Forelimb muscle (tissue), 1 donor: ENCODE results near the gene TBC1D22A. TPM values are rescaled to one million over a fixed set of nuclear protein-coding genes. Genes with fewer than 3 reads are reported as not detected.

ENCODE experiments used
- DNase-seq: peaks from one replicate; pipeline ENCODE4 v3.0.0-alpha.2; 2013; ENCODE audit warnings: low read depth
- polyA plus RNA-seq: library from polyadenylated mRNA; unstranded; fragments of 120-200 nt; gene quantifications from one replicate; pipeline ENCODE4 v1.2.1, GENCODE V29; 2013; ENCODE audit not compliant: insufficient read length

Gene TBC1D22A
- polyA plus RNA-seq, 1 donor, result 14.2 TPM

DNA sequence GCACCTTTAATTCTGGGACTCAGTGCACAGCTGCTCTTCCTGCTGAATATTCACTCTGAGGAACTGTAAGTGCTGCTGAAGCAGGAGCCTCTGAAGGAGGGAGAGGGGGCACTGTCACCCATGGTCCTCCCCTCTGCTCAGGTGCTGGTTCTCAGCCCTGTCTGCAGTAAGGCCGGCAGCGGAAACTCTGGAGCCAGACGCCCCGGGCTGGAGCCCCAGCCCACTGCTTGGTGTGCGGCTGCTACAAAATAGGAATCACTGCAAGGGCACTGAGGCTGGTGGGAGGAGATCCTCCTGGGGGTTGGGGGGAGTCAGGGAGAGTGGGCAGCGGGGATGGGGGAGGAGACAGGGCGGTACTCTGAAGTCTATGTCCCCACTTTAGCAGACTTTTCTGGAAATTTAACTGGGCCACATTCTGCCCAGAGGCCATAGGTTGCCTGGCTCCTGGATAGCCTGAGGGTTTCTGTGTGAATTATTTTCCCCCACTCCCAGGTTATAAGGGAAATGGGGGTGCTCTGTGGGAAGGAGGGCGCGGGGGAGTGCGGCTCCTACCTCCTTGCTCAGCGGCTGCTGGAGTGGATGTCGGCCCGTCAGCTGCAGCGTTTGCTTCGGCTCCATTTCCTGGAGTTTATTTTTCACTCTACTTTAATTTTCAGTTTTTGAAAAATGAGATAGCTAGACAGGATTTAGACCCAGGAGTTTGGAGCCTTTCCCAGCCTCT, 33.6 kb downstream of the TBC1D22A start:
- DNase-seq, result no peak

DNA sequence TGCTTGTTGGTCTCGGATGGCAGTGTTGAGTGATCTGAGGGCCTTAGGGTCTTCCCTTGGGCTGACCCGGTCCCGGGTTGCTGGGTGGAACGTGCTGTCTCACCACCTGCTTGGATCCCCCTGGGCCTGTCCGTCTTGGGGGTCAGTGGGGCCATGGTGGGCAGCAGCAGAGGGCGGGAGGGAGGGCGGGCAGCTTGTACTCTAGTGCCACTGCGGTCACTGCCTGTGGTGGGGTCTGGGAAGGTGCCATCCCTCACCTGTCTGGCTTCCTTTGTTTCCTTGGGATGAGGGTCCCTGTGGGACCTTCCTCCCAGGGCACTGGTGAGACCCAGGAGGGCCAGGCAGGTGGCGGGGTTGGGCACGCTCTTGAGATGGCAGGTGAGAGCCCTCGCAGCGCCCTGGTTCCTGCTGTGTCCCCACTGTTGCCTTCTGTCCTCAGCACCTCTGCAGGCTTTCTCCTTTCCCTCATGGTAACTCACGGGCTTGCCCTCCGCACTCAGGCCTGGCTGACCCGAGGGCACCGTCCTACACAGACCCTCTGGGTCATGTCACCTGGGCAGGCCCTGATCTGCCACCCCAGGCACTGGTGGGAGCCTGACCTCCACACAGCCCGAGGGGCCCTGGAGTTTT, 34.2 kb downstream of the TBC1D22A start:
- no peak for DNase-seq

DNA sequence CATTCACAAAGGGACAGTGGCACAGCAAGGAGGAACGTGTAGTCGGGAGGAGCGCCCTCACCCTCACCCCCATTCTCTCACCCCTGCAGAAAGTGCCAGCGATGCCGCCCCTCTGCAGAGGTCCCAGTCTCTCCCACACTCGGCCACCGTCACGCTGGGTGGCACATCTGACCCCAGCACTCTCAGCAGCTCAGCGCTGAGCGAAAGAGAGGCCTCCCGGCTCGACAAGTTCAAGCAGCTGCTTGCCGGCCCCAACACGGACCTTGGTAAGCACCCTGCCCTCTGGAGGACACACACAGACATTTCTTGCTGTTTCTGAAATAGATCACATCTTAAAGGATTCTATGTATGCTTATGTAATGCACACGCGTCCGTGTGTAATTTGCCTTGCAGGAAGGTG, 34.9 kb downstream of the TBC1D22A start:
- DNase-seq, result no peak

DNA sequence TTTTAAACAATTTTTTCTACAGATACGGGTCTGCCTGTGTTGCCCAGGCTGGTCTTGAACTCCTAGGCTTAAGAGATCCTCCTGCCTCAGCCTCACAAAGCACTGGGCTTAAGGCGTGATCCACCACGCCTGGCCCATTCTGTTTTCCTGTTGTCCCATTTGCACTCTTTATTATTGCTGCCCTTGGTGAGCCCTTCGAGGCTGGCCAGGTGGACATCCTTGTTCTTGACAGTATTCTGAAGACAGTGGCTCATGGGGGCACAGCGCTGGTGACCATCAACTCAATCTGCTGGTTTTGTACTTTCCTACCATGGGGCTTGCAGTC, 35.6 kb downstream of the TBC1D22A start:
- DNase-seq, result no peak

DNA sequence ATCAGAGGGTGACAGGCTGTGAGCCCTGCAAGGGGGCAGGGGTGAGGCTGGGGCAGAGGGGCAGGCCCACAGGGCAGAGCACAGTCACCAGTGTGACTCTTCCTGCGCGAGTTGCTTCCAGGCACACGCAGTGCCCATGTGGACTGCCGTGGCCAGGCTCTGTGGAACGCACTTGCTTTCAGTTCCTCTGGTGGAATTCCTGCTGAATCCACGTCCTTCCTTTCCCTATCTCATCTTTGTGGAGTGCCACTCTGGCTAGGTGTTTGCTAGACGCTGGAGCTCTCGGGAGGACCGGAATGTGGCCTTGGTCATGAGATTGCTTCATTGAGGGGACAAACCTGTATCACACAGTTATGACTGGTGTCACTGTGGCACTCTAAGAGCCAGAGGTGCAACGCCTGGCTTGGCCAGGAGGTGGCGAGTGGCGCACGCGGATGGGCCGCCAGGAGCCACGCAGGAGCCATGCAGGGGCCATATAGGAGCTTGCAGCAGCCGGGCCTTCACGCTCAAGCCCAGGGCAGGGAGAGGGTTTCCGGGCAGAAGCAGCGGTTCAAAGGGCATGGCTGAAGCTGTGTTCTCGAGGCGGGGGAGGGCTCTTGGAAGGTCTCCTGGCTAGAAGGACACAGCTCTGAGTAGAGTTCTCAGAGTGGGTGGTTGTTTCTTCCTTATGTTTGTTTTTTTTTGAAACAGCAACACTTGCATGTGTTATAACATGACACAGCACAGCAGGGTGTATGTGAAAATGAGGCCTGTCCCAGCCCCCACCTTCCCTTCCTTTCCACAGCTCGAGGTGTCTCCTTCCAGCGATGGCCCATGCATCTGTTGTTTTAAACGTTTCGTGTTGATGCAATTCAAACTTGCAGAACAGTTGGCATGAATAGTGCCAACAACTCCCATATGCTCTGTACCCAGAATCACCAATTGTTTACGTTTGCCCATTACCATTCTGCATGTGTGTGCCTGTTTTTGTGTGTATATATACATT, 36.2 kb downstream of the TBC1D22A start:
- DNase-seq, result no peak

DNA sequence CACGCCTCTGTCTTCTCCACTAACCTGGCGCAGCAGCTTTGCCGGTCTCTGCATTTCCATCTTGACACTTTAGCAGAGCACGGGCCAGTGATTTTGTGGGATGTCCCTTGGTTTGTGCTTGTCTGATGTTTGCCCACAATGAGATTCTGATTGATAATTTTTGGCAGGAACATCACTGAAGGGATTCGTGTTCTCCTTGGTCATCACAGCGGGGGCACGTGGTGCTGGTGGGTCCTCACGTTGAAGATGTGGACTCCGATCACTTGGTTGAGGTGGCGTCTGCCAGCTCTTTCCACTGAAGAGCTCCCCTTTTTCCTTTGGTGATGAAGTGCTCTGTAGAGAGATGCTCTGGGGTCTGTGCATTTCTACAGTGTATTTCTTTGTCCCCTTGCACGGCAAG, 37.2 kb downstream of the TBC1D22A start:
- DNase-seq, result no peak

DNA sequence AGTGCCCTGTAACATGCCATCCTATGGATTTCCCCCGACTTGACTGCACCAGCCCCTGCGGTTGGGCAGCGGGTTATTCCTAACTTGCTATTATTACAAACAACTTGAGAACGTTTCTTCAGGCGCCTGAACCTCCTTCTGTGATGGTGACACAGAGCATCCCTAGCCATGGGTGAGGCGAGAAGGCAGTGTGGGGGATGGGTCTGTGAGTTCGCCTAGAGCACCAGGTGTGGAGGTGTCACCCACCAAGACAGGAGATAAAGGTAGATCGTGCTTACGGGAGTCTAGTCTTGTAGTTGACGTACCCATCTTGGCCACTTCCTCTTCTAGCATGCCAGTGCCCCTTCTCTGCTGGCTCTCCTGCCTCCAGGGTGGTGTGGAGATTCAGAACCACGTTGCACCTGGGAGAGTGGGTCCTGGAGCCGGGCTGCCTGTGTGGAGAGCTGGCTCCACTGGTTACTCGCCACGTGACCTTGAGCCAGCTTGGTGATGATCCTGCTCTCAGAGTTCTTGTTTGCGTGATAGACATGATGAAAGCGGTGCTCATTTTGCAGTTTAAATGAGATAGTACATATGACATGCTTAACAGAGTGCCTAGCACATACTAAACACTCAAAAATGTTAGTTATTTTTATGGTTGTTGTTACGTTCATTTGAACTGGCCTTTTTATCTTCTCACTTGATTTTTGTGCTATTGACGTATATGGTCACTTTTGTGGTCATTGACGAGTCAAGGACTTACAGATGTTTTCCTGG, 37.8 kb downstream of the TBC1D22A start:
- DNase-seq, result no peak

DNA sequence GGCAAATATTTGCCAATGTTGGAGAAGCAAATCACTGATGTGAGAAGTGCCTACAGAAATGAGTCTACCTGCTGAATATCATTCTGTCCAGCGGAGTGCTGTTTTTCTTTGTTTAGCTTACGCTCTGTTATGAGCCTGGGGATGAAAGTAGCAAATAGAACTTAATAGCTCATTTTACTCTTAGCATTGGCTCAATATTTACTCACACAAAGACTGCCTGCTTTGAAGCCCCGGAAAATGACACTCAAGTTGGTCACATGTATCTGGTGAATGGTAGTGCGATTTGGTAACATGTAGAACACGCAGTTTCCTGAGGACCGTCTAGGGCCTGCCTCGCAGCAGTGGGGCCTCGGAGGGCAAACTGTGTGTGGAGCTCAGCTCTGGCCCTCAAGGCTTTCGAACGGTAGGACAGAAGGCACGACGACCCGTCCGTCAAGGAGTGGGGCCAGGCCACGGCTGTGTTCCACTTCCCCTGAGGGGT, 38.9 kb downstream of the TBC1D22A start:
- DNase-seq, result no peak

DNA sequence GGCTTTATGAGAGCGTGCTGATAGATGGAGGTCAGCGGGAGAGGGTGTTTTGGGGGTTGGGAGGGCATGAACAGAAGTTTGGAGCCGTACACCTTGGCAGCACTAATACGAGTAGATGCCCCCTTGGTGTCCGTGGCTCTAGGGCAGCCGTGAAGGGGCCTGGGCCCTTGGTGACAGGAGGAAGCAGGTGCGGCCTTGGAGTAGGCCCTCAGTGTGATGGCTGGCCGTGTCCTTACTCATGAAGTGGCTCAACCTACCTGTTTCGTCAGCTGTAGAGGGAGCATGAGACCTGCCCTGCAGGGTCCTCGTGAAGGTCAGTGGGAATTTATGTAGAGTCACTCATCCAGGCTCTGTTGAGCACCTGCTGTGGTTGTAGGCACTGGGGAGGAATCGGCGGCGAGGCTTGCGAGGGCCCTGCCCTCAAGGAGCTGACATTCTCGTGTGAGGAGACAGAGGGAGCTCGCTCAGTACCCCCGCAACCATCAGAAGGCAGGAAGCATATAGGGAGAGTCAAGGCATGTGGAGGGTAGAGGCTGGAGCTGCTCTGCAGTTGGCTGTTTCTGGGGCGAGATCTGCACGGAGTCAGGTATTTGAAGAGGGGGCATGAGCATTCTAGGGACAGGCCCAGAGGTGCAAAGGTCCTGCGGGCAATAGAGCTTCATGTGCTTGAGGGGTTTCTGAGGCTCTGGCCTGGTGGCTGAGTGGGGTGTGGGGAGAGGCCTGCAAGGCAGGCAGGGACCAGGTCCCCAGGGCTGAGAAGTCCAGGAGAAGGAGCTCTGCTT, 39.6 kb downstream of the TBC1D22A start:
- DNase-seq, result no peak

DNA sequence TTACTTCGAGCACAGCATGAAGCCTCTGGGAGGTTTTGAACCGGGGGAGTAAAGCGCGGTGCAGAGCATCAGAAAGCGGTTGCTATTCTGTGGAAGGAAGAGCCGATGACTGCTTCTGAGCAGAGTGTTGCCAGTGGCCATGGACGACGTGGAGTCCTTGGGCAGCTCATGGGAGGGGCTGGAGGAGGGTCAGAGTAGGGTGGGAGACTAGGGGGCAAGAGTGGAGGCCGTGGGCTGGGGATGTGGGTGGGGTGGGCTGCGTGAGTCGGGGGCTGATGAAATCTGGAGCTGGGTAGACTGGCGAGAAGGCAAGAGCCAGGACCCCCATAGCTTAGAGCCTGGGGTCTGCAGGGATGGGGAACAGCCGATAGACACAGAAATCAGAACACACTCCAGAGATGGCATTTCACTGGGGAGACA, 40.2 kb downstream of the TBC1D22A start:
- no peak for DNase-seq

DNA sequence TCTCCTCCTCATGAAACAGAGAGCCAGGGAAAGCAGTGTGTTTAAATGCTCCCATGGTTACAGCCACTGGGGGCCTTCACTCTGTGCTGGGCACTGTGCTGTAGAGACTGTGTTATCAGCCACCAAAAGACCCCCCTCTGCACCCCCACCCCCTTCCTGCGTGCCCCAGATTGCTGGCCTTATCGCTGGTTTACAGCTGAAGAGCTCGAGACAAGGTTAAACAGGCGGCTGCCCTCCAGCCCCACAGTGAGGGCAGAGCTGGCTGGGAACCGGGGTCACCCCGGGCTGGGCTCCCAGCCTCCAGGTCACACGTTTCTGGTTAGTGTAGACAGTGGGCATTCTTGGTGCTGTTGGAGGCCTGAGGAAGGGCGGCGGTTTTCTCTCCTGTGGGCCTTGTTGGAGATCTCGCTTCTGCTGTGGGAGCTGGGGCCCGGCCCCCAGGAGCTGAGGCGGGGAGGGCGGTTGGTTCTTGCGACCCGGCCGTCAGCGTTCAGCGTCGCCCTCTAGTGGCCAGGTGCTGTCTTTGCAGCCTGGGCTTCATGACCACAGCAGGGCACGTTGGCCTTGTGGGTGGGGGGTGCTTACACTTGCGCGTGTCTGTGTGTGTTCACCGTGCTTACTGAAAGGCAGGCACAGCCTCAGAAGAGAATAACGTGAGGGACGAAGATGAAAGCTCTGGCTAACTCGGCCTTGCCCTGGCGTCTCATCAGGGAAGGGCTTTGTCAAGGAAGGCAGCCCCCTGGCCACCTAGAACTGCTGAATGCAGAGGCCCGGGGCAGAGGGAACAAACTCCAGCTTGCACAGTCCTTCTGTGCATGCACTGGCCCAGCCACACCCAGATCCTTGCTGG, 40.8 kb downstream of the TBC1D22A start:
- DNase-seq, result no peak

DNA sequence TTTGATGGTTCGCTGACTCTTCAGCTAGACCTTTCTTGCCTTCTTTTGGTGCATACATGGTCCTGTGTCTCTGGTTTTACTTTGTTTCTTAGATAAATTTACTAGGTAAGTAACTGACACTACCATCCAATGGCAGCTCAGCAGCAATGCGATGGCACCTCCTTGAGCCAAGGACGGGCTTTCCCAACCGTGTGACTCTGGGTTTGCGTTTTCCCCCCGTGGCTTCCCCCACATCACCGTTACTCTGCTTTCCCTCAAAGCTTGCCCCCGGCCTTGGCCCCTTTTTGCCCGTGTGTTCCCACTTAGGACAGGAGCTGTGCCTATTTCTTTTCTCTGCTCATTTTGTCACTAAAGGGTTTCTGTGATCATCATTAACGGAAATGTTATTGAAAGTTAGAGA, 41.5 kb downstream of the TBC1D22A start:
- no peak for DNase-seq

DNA sequence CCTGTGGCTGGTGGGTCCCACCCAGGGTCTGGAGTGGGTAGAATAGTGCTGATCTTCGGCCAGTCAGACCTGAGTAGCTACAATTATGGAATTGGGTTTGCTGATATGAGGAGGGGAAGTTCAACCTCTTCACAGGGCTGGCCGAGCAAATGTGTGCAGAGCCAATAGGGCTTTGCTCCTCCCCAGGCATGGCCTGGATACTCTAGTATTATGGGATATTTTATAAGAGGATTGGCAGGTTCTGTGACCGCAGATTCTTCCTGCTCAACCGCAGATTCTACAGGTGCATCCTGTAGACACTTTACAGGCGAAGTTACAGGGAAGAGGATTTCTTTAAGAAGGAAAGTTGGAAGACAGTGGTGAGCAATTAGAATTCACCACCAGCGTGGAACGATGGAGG, 44.3 kb downstream of the TBC1D22A start:
- DNase-seq, result no peak

DNA sequence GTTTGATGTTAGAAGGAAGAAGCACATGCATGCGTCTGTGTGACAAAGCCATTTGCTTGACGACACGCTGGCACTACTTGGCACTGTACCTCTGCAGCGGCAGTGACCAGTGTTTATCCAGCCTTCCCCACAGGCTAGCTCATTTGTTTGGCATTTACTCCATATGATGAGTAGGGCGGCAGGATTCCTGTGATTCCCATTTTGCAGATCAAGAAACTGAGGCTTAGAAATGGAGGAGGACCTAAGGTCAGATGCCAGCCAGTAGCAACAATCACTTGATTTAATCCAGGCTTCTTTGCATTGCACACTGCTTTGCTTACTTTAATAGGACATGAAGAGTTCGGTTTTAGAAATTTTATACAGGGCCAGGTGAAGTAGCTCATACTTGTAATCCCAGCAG, 45.0 kb downstream of the TBC1D22A start:
- no peak for DNase-seq

DNA sequence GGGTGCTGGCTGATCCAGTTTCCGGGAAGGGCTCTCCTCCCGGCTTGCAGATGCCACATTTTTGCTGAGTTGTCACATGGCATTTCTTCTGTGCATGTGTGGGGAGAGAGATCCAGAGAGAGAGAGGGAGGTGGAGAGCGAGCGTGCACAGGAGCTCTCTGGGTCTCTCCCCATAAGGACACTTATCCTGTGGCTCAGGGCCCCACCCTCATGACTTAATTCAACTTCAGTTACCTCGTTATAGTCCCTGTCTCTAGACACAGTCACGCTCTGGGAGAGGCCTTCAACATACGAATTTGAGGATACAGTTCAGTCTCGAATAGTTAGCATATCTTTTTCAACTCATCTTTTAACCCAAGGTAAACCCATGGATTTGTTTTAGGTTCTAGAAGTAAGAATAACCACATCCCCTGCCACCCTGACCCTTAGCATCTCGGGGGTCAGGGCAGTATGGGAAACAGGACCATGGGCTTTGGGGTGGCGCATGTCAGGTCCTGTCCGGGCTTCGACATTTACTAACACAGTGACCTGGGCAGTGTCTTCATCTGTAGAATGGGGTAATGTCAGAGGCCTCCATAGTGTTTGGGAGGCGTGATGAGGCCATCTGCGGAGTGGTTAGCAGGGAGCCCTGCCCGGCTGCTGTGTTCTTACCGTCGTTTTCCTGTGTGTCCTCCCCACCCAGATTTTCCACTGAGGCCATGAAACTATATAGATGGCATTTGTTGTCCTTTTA, 46.9 kb downstream of the TBC1D22A start:
- DNase-seq, result no peak

DNA sequence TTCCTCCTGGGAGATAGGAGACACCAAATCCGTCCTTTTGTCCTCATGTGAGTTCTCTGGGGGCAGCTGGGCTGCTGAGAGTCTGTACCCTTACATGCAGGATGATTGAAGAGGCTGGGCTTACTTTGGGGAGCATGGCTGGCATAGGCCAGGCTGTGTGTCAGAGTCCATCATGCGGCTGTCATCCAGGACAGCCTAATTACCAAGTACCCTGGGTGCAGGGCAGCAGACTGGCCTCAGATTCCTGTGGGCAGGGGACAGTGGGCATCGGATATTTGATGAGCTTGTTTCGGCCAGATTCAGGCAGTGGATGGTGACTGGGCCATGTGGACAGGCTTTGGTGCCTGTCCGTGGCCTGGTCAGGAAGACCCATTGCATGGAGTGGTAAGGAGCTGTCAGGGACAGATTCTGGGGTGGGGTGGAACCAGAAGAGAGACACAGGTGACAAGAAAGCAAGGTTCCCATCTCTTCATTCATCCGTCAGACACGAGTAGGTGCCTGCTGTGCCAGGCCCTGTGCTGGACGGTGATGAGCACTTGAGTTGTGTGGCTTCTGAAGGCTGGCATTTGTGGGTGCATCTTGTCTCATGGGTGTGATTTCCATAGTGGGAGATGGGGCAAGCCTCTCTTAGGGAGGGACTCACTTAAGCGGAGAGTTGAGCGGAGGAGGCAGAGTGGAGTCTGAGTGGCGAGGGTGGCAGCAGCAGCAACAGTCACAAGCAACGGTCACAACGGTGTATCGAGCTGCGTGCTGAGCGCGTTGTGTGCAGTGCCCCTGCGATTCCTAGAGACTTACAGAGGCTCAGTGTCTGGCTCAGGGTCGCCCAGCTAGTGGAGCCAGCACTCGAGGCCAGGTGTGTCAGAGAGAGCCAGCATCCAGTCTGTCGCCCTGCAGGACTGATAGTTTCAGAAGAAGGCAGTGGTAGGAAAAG, 48.7 kb downstream of the TBC1D22A start:
- DNase-seq, result no peak

DNA sequence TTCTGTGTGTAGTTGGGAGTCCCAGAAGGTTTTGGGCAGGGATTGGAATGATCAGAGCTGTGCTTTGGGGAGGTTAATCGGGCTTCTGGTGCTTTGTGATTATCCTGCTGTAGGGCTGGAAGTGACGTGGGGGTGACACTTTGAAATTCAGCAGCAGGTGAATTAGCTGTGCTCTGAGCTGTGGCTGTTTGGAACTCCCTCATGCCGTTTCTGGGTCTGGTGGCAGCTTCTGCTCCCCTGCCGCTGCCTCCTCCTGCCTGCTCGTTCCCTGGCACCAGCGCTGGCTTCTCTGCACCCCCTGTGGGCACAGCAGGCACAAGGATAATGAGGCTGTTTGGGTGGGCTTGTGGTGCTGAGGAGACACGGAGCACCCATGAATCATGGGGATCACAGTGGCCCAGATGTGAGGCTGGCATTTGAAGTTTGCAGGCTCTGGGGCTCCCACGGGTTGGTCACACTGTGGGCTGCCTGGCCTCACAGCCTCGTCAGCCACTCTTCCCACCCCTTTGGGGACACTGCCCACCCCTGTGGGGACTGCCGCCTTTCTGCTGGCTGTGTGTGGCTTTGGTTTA, 49.7 kb downstream of the TBC1D22A start:
- DNase-seq, result no peak

DNA sequence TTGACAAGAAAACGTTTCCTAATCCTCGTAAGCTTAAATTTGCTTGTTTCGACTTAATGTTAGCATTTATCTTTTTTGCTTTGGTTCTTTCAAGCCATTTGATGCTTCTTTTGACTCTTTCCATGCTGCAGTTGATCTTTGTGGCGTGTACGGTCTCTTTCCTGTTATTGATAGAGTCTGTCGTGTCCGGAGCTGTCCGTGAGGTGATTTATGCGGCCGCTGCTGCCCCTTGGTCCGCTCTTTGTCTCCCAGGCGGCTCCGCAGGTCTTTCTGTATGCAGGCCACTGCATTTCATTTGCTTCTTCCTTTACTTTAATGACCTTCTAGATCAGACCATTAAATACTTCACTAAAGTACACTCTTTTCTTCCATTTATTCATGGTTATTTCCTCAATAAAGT, 50.3 kb downstream of the TBC1D22A start:
- no peak for DNase-seq
